Measurements from ENCODE around the gene CMTM3. TPM values are rescaled to one million over a fixed set of nuclear protein-coding genes. Genes with fewer than 3 reads are reported as not detected.

CMTM3 gene
- polyA plus RNA-seq, 1 donor (not counting 4 experiments of a cell fraction or from before 2014, with no cell fraction given) = 15.7 TPM

DNA sequence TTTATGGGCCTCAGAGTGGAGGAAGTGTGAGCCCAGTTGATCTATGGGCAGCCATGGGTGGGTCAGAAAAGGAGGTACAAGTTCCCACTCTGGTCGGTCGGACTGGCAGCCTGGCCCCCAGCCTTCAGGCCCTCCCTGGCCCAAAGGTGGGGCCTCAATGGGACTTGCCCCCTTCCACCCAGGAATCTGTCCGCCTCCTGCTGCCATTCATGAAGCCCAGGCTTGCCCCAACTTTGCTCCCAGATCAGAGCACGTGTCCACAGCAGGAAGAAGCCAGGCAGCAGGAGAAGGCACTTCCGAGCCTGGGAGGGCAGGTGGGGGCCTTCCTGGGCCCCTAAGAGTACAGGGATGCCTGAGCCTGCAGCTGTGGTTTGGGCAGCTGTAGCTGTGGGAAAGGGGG, 3.0 kb upstream of the CMTM3 start:
- no peaks in the 10 kb centered on the region for H4K20me1 ChIP-seq (ENCODE audit: control insufficient read depth, extremely low read depth, insufficient read depth, low read length)
- FAIRE-seq (no peak), DNase-seq (ENCODE audit: low read depth, low spot score) (no peak)
- H3K4me3 ChIP-seq (ENCODE audit: control insufficient read depth in 2 of 3, extremely low read depth in 1 of 3, insufficient read depth in 2 of 3, low read depth in 1 of 3, low read length in 3 of 3) = no peak overlapping the region
- H3K9me1 ChIP-seq (ENCODE audit: control insufficient read depth, extremely low read depth, insufficient read depth, low read length) = no peaks in the 10 kb centered on the region
- H3K36me3 ChIP-seq (ENCODE audit: control insufficient read depth in 2 of 2, extremely low read depth in 1 of 2, insufficient read depth in 2 of 2, low read length in 2 of 2) = no peaks in the 10 kb centered on the region
- peaks cover 14% of the 10 kb centered on the region for H3K4me1 ChIP-seq (ENCODE audit: control insufficient read depth, extremely low read depth, insufficient read depth, low read length)
- no peak overlapping the region for H3K9ac ChIP-seq (ENCODE audit: control insufficient read depth, extremely low read depth, insufficient read depth, low read length)
- peaks cover 6% of the 10 kb centered on the region for H3K79me2 ChIP-seq (ENCODE audit: control insufficient read depth, insufficient read depth, low read length)
- no peak overlapping the region for H3K4me2 ChIP-seq (ENCODE audit: control insufficient read depth, extremely low read depth, insufficient read depth, low read depth, low read length)
- H2AFZ ChIP-seq (ENCODE audit: control insufficient read depth, low read length) = no peak overlapping the region
- no peaks in the 10 kb centered on the region for H3K27me3 ChIP-seq (ENCODE audit: control insufficient read depth, extremely low read depth, insufficient read depth, low read length)
- no peak for TF ChIP-seq EZH2 (IDR thresholded peaks at IDR 0.05; ENCODE audit: low read length)
- TF ChIP-seq, protein P1, sequence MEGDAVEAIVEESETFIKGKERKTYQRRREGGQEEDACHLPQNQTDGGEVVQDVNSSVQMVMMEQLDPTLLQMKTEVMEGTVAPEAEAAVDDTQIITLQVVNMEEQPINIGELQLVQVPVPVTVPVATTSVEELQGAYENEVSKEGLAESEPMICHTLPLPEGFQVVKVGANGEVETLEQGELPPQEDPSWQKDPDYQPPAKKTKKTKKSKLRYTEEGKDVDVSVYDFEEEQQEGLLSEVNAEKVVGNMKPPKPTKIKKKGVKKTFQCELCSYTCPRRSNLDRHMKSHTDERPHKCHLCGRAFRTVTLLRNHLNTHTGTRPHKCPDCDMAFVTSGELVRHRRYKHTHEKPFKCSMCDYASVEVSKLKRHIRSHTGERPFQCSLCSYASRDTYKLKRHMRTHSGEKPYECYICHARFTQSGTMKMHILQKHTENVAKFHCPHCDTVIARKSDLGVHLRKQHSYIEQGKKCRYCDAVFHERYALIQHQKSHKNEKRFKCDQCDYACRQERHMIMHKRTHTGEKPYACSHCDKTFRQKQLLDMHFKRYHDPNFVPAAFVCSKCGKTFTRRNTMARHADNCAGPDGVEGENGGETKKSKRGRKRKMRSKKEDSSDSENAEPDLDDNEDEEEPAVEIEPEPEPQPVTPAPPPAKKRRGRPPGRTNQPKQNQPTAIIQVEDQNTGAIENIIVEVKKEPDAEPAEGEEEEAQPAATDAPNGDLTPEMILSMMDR (optimal IDR thresholded peaks at IDR 0.05 in 1 of 3, IDR thresholded peaks at IDR 0.05 in 1 of 3, conservative IDR thresholded peaks at IDR 0.05 in 1 of 3; ENCODE audit: extremely low read depth in 1 of 3, insufficient read depth in 2 of 3, low read length in 3 of 3) = no peak
- dilution Hi-C loops (cut with MboI; ENCODE audit: extremely low pct_ligation_motif_present, low sequenced_read_pairs) = no loop called here
- H3K27ac ChIP-seq (ENCODE audit: control insufficient read depth, insufficient read depth, low read length) = no peak overlapping the region
- peaks cover 2% of the 10 kb centered on the region for H3K9me3 ChIP-seq (ENCODE audit: control insufficient read depth, low read depth, low read length)

DNA sequence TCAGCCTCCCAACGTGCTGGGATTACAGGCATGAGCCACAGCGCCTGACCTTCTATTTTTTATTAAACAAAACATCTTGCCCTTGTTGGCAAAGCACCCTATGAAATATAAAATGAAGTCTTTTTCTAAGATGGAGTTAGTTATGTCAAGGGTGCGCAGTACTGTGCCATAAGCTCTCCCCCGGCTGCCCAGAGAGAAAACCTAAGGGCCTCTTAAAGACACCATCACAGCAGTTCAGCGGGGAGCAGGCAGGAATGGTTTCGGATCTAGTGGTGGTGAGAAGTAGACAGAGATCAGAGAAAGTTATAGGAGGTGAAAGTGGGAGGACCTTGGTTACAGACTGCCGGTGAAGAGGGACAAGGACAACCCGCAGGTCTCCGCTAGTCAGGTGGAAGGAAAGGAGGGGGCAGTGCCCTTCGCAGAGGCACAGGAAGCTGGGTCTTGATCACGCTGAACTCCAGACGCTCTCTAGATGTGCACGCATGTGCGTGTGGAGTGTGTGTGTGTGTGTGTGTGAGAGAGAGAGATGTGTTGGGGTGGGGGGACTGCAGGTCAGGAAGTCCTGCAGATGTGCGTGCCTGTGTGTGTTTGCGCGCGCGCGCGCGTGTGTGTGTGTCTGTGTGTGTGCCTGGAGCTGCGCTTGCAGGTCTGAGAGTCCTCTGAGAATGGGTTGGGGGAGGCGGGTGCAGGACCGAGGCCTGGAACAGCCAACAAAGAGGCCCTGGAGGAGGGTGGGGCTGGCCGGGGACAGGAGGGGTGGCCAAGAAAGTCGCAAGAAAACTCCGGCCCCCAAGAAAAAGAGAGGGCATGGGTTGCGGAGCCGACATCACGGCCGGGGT, 748 bp upstream of the CMTM3 start:
- H3K27ac ChIP-seq (ENCODE audit: control insufficient read depth, insufficient read depth, low read length) = no peak overlapping the region
- DNase-seq (ENCODE audit: low read depth, low spot score) = no peak
- peak overlapping the region; percentile 84 for H3K4me2 ChIP-seq (ENCODE audit: control insufficient read depth, extremely low read depth, insufficient read depth, low read depth, low read length)
- no peaks in the 10 kb centered on the region for H4K20me1 ChIP-seq (ENCODE audit: control insufficient read depth, extremely low read depth, insufficient read depth, low read length)
- H3K27me3 ChIP-seq (ENCODE audit: control insufficient read depth, extremely low read depth, insufficient read depth, low read length) = no peaks in the 10 kb centered on the region
- dilution Hi-C loops (cut with MboI; ENCODE audit: extremely low pct_ligation_motif_present, low sequenced_read_pairs) = no loop called here
- H3K9me3 ChIP-seq (ENCODE audit: control insufficient read depth, low read depth, low read length) = peaks cover 2% of the 10 kb centered on the region
- peak overlapping the region; percentile 56 for H3K9ac ChIP-seq (ENCODE audit: control insufficient read depth, extremely low read depth, insufficient read depth, low read length)
- FAIRE-seq = no peak
- TF ChIP-seq EZH2 (IDR thresholded peaks at IDR 0.05; ENCODE audit: low read length) = no peak
- TF ChIP-seq, protein P1 (optimal IDR thresholded peaks at IDR 0.05 in 1 of 3, IDR thresholded peaks at IDR 0.05 in 1 of 3, conservative IDR thresholded peaks at IDR 0.05 in 1 of 3; ENCODE audit: extremely low read depth in 1 of 3, insufficient read depth in 2 of 3, low read length in 3 of 3) = no peak
- peak overlapping the region; percentile 61 to 79 (median 67) for H3K4me3 ChIP-seq (ENCODE audit: control insufficient read depth in 2 of 3, extremely low read depth in 1 of 3, insufficient read depth in 2 of 3, low read depth in 1 of 3, low read length in 3 of 3)
- H2AFZ ChIP-seq (ENCODE audit: control insufficient read depth, low read length) = peak overlapping the region; percentile 78
- peaks cover 19% of the 10 kb centered on the region for H3K4me1 ChIP-seq (ENCODE audit: control insufficient read depth, extremely low read depth, insufficient read depth, low read length)
- no peaks in the 10 kb centered on the region for H3K9me1 ChIP-seq (ENCODE audit: control insufficient read depth, extremely low read depth, insufficient read depth, low read length)
- H3K36me3 ChIP-seq (ENCODE audit: control insufficient read depth in 2 of 2, extremely low read depth in 1 of 2, insufficient read depth in 2 of 2, low read length in 2 of 2) = peaks cover 2 to 3% of the 10 kb centered on the region in 2 experiments
- peaks cover 6% of the 10 kb centered on the region for H3K79me2 ChIP-seq (ENCODE audit: control insufficient read depth, insufficient read depth, low read length)
